GM19043 (cell line): ENCODE data around the gene ACOX3.
"Not testable (repeated sequence)": the region's sequence is repeated elsewhere in the genome, so short reads cannot be mapped to it uniquely, and the experiment has no call there.

Experiments used
- ATAC-seq: cut with Tn5 transposase; IDR thresholded peaks from one replicate; pipeline ENCODE4 v1.9.1; 2021; ENCODE audit warnings: low read depth; ENCODE audit not compliant: unreplicated experiment

ACOX3 gene

DNA sequence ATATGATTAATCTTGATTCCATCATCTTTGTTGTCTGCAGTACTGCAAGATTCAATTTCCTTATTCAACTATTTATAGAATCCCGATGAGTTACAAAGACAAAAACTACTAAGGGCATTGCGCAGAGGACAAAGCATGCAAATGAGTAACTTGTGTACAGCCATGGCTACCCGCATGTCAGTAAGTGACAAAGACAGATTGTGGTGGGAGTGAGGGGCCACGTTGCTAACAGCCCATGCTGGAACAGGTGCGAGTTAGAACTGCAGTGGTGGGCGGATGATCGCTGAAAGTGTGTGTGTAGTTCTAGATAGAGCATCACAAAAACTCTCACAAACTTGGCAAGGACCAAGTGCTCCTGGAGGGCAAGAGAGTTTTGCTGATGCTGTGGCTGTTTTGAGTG, 49.5 kb downstream of the ACOX3 start:
- no peak for ATAC-seq

DNA sequence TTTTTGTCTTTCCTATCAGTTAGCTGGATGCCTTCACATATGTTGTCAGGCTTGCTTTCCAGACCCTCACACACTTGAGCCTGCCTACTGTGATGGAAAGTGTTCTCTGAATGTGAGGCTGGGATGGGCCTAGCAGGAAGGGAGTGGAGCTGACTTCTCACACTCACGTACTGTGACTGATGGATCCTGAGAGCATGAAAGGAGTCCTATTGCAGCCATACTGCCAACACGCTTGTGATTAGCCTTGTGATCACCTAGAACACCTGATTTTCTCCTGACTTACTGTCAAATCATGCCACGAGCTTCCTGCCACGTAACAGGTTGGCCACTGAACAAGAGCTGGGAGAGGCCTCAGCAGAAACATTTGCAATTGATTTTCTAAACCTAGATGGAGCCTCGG, 49.9 kb downstream of the ACOX3 start:
- no peak for ATAC-seq

DNA sequence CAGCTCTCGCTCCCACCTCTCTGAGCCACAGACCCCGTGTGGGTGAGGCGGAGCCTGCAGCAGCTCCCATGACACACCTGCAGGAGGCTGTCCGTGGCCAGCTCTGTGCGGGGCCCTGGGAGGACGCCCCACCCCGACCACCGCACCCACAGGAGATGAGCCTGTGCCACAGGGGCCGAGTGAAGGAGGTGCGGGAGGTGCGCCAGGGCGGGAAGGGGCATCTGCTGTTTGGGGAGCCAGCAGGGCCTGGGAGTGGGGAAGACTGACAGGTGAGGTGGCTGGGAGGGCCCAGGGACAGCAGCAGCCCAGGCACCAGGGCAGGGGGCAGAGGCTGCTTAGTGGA, 52.0 kb downstream of the ACOX3 start:
- ATAC-seq: no peak

DNA sequence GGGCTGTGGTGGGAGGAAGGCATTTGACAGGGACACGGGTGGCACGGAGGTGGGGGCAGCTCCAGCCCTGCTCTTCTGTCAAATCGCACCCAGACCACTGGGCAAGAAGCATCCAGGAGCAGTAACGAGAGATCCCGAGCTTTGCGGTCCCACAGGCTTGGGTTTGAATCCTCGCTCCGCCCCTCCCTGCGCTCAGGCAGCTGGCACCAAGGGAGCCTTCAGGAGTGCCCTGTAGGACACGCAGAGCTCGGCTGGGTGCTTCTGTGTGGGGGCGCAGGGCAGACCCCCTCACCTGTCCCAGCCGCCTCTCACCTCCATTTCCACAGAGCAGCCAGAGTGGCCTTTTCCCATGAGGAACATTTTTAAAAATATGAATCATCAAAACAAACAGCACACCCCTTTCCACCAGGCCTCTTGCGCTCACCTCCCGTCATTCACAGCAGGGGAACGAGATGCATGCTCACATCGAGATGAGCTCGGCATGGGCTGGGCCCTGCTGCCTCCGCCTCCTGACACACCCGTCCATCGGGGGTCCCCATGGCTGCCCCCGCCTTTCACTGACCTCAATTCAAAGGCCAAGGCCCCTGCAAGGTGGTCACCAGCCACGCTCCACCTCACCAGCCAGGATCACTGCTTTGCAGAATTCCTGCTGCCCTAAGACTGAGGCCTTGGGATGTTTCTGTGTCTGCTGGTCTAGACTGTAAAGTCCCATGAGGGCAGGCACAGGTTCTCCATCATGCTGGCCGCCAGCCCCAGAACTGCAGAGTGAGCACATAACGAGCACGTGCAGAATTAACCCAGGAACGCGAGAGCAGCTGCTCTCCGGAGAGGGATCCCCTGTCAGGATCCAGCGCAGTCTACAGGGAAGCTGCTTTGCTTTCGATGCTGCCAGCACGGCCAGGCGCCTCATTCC, 52.7 kb downstream of the ACOX3 start:
- no peak for ATAC-seq

DNA sequence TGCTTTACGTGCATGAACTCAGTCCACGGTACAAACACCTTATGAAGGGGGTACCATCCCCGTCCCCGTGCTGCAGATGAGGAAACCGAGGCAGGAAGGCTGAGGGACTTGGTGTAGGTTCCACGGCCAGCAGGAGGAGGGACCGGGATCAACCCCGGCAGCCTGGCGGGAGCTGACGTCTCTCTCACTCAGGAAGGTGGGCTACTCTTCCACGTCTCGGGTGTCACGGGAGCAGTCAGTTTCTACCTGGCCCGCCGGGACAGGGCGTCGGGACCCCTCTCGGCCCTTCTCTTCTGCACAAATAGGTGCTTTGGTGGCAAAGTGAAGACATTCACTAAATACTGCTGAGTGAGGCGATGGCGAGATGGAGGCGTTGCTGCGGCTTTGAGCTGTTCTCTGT, 53.3 kb downstream of the ACOX3 start:
- ATAC-seq: no peak

DNA sequence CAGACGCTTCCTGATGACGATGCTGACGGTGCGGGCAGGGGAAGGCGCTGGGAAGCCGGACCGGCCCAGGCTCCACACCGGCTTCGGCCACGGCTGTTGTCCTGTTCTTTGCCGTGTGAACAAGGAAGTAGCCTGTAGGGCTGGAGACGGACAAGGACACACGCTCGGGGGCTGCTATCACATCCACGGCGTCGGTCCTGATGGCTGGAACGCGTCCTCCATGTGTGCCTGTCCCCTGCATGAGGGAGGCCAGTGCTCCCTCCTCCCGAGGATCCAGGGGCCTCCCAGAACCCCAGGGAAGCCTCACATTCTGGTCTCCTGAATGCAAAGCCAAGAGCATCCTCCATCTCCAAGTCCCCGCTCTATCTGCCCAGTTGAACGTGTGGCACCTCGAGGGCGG, 53.8 kb downstream of the ACOX3 start:
- ATAC-seq: no peak

DNA sequence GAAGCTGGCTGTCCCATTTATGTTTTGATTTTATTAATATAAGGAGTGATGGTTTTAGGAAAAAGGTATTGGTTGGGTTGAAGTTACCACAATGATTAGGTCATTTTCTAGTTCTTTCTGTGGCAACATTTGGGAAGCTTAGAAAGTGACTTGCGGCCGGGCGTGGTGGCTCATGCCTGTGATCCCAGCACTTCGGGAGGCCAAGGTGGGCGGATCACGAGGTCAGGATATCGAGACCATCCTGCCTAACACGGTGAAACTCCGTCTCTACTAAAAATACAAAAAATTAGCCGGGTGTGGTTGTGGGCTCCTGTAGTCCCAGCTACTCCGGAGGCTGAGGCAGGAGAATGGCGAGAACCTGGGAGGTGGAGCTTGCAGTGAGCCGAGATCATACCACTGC, 54.4 kb downstream of the ACOX3 start:
- ATAC-seq: not testable (repeated sequence)

DNA sequence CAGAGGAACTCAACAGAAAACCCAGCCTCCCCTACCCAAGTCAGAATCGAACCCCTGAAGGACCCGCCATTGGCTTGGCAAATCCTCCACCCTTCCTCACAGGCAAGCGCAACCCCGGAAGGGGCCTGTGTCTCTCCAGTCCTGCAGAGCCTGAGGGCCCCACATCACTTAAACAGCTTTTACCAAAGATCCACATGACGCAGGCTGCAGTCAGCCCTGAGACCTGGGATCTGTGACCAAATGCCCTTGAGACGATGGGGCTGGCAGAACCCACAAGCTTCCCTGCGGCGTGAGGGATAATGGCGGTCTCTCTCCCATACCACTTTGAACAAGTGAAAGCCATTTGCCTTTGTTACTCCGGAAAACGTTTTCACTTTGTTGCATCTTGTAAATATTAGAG, 54.9 kb downstream of the ACOX3 start:
- no peak for ATAC-seq

DNA sequence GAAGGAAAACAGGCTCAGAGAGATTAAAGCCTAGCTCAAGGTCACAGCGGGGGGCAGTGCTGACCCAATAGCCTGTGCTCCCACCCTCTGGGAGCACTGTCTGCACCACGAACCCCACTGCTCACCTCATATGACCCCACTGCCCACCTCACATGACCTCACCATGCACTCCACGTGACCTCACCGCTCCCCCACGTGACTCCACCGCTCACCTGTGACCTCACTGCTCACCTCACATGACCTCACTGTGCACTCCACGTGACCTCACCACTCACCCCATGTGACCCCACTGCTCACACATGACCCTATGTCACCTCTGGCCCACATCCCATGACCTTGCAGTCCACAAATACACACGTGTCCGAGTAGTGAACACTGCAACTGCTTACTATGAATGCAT, 55.4 kb downstream of the ACOX3 start:
- ATAC-seq: no peak

DNA sequence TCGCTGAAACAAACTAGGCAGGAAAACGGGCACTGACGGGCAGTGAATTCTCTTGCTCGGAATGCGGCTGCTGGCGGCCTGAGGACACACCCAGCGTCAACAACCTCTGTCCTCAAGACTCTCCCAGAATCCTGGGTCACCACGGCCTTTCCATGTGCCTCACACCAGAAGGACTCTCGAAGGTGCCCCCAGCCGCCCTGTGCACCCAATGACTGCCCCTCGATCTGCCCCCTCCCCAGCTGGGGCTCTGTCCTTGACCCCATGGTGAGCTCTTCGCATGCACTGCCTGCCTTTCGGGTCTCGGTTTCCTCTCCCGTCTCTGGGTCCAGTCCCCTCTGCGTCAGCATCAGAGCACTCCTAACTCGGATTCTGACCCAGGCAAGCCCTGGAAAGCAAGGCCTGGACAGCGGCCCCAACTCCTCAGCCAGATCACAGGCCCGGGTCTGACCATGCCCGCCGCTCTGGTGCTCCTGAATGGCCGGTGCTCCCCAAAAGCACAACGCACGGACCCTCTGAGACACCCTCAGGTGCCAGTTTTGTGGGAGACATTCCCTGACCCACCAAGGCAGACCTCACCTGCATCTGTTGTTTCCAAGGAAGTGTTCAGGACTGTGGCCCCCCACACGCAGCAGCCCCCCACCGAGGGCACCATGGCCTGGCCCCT, 56.0 kb downstream of the ACOX3 start:
- no peak for ATAC-seq

DNA sequence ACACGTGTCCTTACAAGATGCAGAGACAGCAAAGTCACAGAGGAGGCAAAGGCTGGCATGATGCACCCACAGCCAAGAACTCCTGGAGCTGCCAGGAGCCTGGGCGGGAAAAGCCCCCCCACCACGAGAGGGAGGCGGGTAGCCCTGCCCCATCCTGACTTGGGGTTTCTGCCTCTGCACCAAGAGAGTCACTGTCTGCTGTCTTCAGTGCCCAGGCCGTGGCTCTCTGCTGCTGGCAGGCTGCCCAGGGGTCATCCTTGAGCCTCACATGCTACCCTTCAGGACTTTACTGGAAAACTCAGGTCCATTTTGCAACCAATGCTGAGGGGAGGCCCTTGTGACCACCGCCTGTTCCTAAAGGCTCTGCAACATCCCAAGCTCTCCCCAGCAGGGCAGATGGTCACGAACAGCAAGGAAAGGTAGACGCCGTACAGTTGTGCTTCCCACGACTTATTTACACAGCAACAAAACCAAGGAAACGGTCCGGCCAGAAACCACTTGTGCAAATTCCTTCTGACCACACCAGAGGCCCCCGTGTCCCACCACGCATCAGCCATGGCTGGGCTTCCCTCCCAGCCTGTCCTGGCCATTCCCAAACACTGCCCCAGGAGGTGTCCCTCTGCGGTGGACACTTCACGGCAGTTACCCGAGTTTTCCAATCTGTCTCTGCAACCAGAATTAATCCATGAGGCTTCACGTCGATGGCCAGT, 56.9 kb downstream of the ACOX3 start:
- no peak for ATAC-seq

DNA sequence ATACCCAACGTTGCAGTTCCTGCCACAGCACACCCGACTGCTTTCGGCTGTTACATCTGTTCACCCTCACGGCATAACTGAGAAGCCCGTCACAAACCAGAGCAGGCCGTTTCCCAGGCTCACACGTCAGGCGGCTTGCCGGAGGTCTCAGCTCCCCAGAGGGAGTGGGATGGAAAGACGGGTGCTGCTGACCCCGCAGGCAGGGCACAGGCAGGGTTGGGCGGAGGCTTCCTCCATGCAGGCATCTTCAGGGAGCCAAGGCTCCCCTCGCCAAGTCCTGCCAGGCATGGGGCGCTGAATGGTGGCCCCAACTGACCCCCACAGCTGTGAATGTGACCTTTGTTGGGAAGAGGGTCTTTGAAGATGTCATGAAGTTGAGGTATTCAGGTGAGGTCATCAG, 57.5 kb downstream of the ACOX3 start:
- no peak for ATAC-seq

DNA sequence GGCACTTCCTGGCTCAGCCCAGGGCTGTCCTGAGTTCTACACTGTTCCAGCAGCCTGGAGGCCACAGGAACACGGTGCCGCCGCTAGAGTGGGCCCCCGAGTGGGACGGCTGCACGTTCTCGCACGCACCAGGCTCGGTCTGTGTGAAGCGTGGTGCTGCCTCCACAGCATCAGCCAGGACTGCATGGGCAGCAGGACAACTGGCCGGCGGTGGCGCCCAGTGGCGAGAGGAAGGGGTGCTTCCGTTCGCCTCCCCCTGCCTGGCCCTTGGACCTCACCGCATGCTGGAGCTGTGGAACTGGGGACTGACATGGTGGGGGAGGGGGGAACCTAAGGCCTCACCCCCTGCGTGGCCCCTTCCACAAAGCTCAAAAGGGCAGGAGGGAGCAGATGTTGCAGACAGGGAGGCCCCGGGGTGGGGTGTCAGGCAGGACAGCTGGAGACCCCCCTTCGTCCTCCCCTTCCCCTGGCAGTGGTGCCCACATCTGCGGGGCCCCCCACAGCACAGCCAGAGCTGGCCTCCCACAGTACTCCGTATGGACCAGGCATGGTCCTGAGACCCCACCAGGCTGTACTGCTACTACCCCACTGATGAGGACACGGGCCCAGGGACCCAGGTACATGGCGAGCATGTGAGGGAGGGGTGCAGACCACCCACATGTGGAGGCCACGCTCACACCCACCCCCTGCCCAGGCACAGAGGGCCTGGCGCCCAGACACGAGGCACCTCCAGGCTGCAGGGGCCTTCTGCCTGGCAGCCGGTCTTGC, 58.5 kb downstream of the ACOX3 start:
- no peak for ATAC-seq

DNA sequence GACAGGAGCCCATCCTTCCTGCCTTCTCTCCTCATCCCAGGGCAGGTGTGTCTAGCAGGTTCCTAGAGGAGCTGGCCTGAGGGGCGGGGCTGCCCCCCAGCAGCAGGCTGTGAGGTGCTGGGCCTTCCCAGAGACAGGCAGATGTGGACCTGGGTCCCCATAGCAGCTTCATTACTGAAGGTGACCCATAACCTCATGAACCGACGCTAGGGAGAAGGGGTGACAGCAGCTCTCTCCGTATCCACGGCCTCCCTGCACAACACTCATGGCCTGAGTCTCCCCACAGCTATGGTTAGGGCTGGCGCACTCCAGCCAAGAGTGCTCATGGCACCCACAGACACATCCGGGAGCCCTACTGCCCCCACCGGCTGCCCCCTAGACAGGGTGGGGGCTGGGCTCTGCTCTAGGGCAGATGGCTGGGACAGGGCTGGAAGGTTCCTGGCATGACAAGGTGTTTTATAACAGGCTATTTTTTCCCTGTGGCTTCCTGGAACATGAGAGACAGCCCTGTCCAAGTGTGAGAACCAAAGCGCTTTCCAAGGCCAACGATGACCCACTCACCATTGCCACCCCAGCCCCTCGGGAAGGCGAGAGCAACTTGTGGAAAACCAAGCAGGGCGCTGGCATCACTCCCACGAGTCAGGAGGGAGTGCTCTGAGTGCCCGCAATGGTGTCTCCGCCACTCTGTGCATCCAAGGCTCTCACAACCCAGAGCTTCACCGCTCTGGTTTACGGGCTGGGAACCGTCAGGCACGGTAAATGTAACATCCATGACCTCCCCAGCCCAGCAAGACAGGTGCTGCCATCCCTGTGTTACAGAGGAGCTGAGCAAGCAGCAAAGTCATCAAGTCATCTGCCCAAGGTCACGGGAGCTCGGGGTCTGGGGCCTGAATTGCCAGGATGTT, 59.8 kb downstream of the ACOX3 start:
- no peak for ATAC-seq

DNA sequence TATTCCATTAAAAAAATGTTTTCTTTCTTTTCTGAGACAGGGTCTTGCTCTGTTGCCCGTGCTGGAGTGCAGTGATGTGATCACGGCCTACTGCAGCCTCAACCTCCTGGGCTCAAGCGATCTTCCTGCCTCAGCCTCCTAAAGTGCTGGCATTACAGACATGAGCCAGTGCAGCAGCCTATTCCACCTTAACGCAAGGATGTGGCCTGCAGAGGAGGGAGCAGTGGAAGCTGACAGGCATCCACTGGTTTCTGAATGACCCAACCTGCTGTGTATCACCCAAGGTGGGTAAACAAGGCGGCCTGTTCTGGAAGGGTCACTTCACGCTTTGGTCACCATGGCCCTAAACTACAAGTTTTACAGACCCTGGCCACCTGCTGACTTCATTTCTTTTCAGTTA, 60.8 kb downstream of the ACOX3 start:
- ATAC-seq: no peak

DNA sequence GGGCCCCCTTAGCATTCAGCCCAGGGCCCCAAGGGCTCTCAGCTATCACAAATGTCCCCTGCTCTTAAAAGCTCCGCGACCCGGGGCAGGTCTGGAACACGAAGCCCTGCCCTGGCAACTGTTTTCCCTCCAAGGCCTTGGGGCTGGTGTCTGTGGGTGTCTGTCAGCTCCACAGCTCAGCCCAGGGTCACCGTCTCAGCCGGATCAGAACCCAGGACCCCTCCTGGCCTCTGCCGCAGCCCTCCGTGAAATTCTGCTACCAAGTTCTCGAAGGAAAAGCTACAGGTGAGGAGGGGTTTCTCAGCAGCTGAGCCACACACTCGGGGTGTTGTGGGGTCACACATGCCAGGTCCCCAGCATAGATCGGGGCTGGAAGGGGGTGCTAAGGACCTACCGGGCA, 61.2 kb downstream of the ACOX3 start:
- no peak for ATAC-seq

DNA sequence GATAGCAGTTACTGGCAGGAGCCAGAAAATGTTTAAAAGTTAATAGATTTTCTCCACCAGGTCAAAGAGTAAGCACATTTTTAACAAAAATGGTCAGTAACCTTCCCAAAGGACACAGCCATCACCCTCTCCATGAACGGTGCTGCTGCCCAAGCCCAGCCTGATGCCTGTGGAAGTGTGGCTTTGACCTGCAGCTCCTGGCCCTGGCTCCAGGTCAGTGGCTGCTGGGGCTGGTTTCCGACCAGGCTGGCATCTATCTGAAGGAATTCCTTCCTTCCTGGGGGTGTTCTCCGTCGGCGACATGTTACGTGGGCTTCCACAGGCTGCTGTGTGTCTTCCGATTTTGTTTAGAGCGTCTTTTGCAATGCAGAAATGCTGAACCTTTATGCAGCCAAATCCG, 61.7 kb downstream of the ACOX3 start:
- no peak for ATAC-seq

DNA sequence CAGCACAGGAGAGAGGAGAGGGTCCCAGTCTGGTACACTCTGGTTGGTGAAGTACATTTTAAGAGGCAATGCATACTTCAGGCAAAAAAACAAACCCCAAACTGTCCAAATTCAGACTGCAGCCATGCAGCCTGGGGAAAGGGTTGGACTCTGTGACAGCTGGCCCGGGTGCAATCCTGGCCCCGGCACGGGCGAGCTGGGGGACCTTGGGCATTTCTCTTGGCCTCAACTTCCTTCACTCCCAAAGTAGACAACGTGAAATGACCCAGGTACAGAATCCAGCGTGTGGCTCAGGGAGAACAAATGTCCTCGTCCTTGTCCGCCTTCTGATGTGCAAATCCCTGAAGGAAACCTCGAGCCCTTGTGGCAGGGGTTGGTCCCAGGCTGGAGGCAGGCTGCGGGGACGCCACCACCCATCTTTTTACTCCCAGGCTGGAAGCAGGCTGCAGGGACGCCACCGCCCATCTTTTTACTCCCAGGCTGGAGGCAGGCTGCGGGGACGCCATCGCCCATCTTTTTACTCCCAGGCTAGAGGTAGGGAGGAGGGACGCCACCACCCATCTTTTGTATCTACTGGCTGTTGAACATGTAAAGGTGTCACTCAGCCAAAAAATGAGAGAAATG, 62.3 kb downstream of the ACOX3 start:
- no peak for ATAC-seq
